GM19438 (cell line): Measurements from ENCODE around the gene PSD.
"Not testable (repeated sequence)": the region's sequence is repeated elsewhere in the genome, so short reads cannot be mapped to it uniquely, and the experiment has no call there.

Experiments used
- ATAC-seq: cut with Tn5 transposase; IDR thresholded peaks from one replicate; pipeline ENCODE4 v1.9.1; 2021; ENCODE audit warnings: low read depth; ENCODE audit not compliant: unreplicated experiment

Gene PSD

GRCh38 chr10:102418622-102419268 lies at the start of gene PSD:
Gene PSD (minus strand): TSS chr10:102418785. CDS start chr10:102417038, 1,747 bp downstream.
- no peak for ATAC-seq

- no peak for ATAC-seq
Measured at GRCh38 chr10:102467971-102468438, 49.4 kb upstream of the PSD start.

GRCh38 chr10:102467318-102467717 lies 48.7 kb upstream of the PSD start:
- ATAC-seq = no peak

- ATAC-seq = no peak
Measured at GRCh38 chr10:102465466-102465865, 46.9 kb upstream of the PSD start.

DNA sequence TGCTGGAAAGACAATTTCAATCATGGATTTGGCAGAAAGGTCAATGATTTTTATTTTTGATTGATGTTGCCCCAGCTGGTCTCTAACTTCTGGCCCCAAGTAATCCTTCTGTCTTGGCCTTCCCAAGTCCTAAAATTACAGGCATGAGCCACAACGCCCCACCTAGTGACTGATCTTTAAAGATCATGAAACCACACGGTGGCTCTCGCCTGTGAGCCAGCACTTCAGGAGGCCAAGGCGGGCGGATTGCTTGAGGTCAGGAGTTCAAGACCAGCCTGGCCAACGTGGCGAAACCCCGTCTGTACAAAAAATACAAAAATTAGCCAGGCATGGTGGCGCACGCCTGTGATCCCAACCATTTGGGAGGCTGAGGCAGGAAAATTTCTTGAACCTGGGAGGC lies 45.4 kb upstream of the PSD start:
- no peak for ATAC-seq

- no peak for ATAC-seq
Measured at GRCh38 chr10:102462512-102463054, 44.0 kb upstream of the PSD start.

- peak; percentile 73 for ATAC-seq
Measured at GRCh38 chr10:102461187-102462054, 42.8 kb upstream of the PSD start.

- peak; percentile 39 for ATAC-seq
Measured at GRCh38 chr10:102460836-102461186, 42.2 kb upstream of the PSD start.

- no peak for ATAC-seq
Measured at GRCh38 chr10:102458656-102459055, 40.1 kb upstream of the PSD start.

DNA sequence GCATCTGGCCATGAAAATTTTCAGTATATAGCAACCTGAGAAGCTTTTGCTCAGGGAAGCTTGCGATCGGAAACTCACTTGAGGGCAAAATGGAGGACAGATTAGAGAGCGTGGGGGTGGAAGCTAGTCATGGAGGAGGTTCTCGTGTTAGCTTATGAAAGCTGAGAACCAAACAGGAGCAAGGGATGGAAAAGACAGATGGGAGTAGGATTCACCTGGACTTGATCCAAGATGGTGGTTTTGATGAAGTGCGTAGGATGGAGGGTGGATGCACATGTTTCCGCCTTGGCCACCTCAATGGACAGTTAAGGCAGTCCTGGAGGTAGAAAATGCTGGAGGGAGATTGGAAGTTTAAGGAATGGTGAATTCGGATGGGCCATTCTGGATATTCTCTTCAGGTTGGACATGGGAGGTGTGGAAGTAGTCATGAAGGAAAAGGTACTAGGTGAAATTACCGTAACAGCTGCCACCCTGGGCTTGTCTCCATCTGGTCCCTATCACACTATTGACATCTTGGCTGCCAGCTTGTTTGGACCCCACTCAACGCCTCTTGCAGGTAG lies 39.1 kb upstream of the PSD start:
- ATAC-seq = no peak

DNA sequence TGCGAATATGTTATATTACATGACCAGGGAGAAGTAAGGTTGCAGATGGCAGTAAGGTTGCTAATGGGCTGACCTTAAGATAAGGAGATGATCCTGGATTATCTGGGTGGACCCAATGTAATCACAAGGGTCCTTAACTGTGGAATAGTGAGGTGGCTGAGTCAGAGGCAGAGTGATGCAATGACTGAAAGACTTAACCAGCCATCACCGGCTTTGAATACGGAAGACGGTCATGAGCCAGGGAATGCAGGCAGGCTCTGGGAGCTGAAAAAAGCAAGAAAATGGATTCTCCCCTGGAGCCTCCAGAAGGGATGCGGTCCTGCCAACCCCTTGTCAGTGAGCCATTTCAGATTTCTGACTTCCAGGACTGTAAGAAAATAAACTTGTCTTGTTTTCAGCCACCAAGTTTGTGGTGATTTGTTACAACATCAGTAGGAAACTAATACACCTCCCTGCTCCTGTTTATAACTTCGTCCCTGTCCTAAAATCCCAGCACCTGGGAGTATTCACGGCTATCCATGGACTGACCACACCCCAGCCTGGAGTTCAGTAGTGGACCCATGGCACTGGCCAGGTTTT lies 37.4 kb upstream of the PSD start:
- ATAC-seq = no peak

DNA sequence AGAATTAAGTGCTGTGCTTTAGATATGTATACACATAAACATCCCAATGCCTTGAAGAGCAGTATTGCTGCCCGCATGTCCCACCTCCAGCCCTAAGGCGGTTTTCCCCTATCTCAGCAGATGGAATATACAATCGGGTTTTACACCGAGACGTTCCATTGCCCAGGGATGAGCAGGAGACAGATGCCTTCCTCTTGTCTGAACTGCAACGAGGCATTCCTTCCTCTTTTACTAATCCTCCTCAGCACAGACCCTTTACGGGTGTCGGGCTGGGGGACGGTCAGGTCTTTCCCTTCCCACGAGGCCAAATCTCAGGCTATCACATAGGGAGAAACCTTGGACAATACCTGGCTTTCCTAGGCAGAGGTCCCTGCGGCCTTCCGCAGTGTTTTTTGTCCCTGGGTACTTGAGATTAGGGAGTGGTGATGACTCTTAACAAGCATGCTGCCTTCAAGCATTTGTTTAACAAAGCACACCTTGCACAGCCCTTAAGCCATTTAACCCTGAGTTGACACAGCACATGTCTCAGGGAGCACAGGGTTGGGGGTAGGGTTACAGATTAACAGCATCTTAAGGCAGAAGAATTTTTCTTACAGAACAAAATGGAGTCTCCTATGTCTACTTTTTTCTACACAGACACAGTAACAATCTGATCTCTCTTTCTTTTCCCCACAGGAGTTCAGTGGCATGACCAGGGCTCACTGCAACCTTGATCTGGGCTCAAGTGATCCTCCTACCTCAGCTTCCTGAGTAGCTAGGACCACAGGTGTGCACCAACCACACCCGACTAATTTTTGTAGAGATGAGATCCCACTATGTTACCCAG lies 36.3 kb upstream of the PSD start:
- ATAC-seq = not testable (repeated sequence)

GRCh38 chr10:102453502-102453901 lies 34.9 kb upstream of the PSD start:
- ATAC-seq = no peak

DNA sequence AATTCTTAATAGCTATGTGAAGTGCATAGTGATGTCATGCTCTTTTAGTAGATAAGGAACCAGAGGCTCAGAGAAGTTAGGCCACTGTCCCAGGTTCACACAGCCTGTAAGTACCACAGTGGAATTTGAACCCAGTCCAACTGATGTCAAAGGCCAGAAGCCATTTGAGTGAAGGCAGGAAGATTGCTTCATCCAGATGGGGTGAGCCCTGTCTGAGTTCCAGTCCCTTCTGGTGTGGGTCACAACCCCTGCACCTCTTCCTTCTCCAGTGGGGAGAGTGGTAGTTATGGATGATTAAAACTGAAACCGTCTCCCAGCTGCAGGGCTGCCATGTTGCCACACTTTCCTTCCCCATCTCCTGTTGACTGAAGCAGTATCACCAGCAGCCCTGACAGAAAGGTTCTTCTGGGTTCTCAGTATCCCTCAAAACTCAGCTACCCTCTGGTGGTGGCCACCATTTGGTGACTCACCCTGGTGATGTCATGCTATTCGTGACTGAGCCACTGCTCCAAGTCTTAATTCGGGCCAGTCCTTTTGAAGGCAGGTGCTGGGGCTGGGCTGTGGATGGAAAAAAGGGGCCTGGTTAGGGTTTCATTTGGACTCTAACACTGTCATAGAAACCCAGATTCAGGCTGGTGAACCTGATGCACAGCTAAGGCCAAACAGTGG lies 34.2 kb upstream of the PSD start:
- ATAC-seq = no peak

DNA sequence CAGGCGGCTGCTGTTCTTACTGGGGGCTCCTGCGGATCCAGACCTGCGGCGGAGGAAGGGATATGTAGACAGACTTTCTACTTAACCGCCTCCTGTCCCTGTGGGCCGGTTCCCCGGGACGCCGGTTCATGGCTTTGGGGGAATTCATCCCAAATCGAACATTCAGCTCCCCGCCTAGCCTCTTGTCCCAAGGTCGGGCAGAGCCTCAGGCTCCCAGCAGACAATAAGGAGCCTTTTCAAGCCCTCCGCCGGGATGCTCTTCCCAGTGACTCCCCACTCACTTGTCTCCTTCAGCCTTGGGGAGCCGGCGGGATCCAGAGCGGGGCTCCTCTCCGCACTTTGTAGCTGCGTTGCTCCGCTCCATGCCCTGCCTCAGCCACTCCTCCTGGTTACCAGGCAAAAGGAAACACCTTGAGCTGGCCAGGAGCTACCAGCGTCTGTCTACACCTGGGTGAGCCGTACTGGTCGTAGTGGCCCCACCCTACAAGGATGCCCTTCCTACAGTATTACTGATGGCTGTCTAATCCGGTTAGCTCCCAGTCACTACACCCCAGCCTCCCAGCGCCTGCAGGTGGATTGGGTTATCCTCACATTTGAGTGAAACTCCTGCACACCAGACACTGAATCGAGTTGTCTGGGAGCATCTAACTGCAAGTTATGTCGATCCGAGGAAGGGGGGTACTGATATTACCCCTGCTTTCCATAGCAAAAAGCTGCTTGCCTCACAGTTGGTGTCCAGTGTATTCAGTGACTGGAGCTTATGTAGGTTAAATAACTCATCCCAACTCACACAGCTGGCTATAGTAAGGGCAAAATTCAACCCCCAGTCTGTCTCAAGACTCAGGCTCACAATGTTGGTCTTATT lies 32.8 kb upstream of the PSD start, which contains the start of gene C10orf95:
Gene C10orf95 (minus strand): TSS at position 439 of the 865 bp plus-strand sequence. CDS start 450 bp downstream, outside the sequence.
- no peak for ATAC-seq

DNA sequence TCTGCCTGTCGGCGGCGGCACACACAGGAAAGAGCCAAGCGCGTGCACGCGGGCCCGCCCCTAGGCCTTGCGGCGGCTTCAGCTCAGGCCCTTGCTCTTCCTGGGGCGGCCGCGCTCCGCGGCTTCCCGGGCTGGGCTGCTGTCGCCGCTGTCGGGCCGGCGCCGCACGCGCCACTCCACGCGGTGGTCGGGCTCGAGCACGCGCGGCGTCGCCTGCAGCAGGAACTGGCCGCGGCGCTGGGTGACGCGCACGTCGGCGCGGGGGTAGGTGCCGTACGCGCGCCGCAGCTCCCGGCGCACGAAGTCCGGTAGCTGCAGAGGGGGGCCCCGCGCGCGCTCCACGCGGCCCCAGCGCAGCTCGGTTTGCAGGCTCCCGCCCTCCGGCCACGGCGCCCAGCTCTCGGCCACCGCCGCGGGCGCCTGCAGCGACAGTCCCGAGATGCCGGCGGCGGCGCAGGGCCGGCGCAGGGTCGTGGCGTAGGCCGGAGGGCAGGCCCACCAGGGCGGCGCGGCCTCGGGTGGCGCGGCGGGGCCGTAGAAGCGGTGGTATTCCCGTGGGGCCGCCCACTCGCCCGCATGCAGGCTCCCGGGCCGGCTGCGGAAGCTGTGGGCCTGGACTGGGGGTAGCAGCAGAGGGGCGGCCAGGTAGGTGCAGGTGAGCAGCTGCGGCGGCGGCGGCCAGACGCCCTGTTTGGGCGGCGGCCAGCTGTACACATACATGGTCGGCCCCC lies 32.0 kb upstream of the PSD start:
- ATAC-seq = peak; percentile 57

GRCh38 chr10:102450124-102450373 lies 31.5 kb upstream of the PSD start:
- peak; percentile 1 for ATAC-seq
